IPS-NIHi7 (cell line): ENCODE results near the gene SUGP1.

Source experiments
- DNase-seq: peaks from one replicate; pipeline ENCODE4 v3.0.0; 2012; ENCODE audit warnings: mixed read lengths; ENCODE audit errors: extremely low spot score

Gene SUGP1

DNA sequence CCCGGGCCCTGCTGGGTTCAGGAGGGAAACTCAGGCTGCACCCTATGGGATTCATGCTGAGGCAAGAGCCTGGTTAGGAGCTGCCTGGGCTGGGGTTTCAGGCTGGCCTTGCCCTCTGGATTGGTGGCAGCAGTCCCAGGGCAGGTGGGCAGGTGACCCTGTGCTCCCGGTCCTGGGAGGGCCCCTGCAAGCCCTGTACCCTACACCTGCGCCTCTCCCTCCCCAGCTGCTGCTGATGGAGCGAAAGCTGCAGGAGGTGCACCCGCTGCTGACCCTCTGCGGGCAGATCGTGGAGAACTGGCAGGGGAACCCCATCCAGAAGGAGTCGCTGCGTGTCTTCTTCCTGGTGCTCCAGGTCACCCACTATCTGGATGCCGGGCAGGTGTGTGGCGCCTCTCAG lies 20.7 kb upstream of the SUGP1 start:
- DNase-seq, result no peak

DNA sequence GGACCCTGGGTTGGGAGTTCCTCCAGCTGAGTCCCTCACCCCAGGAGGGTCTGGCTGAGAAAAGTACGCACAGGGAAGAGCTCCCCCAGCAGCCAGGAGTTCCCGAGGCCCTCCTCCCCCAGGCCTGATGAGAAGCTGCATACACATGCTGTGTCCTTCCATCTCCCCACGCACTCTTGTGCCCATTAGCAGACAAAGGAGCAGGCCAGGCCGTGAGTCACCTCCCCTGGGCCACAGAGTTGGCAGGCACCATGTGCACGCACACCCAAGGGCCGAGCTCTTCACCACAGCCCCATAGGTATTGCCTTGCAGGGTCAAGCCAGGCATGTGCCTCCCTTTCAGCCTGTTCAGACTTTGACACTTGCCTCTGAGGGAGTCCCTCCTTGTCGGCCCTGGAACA lies 17.8 kb upstream of the SUGP1 start:
- no peak for DNase-seq

DNA sequence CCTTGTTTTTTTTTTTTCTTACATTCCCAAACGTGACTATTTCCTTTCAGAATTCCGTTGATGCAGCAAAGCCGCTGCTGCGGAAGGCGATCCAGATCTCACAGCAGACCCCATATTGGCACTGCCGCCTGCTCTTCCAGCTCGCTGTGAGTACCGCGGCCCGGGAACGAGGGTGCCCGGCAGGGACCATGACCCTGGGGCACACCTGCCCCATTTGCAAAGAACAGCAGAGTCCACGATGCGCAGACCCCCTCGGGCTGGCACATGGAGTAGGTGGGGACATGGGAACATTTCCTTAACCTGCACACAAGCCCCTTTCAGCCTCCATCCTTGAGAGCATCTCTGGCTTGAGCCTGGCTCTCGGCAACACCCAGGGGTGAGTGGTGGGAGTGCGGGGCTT lies 16.8 kb upstream of the SUGP1 start:
- no peak for DNase-seq

DNA sequence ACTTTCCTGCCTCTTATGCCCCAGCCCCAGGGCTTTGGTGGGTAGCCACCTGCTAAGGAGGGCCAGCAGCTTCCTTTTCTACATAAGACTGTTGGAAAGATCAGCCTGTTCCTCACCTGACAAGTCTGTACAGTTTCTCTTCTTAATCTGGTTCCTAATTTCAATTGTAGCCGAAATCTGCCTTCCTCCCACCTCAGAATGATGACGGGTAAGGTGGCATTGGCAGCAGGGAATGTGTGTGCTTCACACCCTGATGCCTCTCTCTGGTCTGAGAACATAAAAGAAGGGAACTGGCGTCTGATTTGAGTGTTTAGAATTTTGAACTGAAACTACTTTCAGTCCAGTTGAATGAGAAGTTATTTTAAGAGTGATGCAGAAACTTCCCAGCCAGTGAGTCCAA lies 16.3 kb upstream of the SUGP1 start:
- DNase-seq, result no peak

DNA sequence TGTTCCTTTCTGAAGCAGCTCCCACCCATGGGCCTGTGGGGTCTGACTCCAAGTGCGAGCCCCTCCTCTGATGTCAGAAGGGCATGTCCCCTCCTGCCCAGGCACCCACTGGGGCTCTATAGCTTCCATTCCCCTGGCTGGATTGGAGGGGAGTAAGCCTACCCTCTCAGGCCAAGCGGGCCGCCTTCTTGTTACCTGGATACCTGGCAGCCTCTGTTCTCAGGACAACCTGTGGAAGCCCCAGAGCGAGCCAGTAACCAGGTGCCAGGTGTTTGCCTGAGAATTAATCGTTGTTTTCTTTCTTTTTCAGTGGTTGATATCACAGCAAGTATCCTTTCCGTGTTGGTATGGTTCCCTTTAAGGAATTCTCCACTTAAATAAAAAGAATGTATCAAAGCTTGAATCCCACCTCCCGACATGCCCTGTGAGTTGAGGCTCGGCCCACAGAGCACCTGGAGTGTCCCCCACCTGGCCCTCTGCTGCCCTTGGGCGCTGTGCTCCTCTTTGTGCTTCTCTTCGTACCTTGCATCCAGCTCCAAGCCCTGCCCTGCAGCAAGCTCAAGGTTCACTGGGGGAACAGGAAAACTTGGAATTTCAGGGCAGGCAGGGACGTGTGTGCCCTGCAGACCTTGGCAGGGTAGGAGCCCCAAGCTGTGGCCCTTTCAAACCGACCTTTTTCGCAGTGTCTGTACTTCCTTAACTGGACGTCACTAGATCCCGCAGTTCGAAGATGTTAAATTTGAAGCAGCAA lies 15.3 kb upstream of the SUGP1 start:
- no peak for DNase-seq

DNA sequence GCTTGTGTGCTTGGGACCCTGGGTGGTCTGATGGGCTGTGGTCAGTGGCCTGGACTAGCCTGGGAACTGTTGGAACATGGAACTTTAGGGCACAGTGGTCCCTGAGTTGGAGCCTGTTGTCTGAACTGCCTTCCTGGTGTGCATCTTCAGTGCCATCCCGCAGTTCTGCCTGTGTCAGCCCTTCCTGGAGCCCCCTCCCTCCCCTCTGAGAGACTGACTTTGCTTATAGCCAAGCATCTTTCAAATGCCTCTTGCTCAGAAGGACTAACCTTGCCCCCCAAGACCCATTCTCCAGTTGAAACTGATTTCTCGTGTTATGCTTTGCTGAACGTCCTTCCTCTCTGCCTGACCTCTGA lies 14.7 kb upstream of the SUGP1 start:
- no peak for DNase-seq

DNA sequence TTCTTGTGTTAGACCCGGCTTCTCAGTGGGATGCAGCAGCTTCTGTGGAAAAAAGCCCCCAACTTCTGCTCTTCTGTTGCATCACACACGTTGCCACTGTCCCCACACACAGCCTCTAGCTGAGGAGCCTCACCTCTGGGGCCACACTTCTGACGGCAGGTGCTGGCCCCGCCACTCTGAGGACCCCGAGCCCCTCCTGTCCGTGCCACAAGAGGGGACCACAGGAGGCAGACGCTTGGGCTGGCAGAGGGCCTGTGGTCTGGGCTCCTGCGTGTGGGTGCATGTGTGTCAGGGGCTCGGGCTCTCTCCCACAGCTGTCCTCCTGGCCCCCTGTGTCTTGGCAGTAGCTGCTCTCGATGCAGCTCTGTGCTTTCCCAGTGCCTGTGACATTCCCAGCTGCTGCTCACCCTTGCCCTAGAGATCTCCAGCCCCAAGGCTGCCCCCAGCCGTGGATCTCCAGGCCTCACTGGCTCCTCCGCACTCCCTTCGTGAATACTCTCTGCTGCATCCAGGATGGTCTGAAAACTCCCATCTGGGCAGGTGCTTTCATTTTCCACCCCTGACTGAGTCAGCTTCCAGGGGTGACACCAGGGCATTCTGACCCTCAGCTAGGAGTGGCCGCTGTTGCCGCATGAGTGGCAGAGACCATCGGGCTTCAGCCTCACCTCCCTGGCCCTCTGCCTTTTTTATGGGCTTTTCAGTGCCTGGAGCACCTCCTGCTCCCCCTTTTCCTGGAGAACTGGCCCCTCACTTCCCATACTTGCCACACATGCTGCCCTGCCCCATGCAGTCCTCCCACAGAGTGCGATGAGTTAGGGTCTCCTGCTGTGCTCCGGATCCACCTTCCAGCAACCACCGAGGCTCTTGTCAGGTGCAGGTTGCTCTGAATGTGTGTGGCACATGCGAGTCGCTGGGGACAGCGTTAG lies 14.0 kb upstream of the SUGP1 start:
- DNase-seq, result no peak

DNA sequence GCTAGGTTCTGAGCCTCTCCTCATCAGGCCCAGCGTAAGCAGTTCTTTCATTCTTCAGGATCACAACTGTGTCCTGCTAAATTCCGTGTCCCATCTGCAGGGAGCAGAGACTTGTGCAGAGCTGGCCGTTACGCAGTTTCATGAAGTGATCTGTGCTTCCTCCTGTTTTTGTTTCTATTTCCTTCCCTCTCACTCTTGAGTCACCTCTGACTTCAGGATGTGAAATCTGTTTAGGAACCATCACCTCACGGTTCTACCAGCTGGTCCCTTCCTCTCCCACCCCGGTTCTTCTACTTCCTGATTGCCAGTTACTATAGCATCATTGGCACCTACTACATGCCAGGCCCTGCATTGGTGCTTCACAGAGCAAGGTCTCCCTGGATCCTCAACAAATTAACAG lies 8.8 kb upstream of the SUGP1 start:
- no peak for DNase-seq

DNA sequence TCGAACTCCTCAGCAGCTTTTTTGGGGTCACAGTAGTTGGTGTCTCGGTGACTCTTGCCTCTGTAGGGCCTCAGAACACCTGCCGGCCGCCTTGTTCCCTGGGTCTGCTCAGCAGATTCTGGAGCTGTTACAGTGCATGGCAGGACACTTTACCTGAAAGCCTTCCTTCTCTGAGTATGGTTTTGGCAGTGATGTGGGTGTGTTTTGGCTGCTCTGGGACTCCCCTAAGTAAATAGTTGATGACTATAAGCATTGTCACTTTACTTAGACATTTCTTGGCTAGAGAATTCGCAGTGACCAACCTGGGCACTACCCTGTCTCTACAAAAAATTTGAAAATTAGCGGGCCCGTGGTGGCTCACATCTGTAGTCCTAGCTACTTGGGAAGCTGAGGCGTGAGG lies 7.4 kb upstream of the SUGP1 start:
- no peak for DNase-seq

DNA sequence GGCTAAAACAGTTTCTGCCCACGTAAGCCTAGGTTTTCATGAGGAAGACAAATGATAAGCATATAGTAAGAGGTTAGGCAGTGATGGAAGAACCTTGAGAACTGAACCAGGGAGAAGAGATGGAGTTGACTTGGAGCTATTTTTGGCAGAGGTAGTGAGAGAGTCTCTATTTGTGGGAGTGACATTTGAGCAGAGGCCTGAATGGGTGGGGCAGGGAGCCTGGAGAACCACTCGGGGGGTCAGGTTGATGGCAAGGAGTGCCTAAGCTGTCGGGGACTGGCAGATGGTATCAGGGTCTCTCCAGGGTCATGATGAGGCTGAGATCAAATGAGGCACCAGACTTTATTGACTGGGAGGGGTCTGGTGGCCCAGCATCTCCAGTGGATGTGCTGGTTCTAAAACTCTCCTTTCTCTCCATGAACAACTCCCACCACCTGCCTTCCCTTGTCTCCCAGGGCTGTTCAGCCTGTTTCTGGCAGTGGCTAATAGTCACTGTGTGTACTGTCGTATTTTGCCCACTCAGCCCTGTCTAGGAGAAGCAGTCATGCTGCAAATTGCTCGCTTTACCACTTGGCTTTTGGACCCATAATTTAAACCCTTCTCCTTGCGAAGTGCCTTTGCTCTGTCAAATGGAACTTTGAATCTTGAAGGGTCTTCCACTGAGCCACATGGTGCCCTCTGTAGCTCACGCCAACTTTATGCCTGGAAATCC lies 3.9 kb upstream of the SUGP1 start:
- DNase-seq, result no peak

DNA sequence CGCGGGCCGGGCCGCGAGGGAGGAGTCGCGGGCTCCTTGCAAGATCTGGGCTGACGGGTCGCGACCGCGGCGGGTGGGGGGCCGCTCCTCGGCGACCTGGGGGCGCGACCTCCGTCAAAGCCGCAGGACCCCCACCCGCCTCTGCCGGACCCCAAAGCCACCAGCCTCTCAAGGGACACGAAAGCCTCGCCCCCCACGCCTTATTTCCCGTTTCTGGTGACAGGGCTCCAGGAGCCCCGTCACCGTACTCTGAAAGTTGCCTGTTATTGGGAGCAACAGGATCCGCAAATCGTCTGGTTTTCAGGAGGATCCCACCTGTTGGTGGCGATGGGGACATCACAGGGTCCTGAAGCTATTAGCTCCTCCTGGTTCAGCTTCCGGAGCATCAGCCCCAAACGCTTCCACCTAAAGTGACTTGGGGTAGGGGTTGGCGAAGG lies 850 bp upstream of the SUGP1 start:
- DNase-seq, result peak; percentile 72

DNA sequence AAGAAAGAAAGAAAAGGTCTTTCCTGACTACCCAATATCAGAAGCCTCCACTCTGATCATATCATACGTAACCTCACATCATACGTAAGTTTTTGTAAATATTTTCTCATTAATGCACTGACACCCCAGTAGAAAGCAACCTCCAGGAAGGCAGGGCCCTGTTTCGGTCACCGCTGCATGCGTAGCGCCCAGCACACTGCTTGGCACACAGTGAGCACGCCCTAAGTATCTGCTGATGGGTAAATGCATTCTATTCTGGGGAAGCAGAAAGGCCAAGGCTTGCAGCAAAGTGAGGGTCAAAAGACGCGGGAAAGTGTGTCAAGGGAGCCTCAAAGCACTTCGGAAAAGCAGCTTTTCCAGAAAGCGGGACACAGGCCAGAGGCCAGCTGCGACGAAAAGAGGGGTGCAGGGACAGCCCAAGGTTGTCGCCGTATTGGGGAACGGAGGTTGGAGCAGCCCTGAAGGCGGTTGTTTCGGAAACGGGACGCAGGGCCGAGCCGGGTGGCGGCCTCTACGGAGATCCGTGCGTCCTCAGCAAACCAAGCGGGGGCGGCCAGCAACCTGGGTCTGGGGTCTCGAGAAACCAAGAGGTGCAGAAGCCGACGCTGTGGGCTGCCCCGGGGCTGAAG lies 463 bp downstream of the SUGP1 start:
- DNase-seq, result no peak

DNA sequence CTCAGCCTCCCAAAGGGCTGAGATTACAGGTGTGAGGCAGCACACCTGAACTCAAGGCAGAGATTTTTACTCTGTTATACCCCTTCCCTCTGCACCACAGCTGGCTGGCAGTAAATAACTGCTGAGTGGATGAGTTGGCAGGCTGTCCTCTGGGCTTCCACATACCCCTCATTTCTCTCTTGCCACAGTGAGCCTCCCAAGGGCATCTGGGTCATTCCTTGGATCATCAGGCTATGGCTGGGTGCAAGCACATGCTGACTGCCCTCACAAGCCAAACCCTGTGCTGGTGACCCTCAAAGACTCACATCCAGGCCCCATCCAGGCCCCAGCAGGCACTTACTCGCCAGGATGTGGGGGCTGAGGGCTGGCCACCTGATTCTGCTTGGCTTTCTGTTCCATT lies 4.2 kb downstream of the SUGP1 start:
- DNase-seq, result peak; percentile 2

DNA sequence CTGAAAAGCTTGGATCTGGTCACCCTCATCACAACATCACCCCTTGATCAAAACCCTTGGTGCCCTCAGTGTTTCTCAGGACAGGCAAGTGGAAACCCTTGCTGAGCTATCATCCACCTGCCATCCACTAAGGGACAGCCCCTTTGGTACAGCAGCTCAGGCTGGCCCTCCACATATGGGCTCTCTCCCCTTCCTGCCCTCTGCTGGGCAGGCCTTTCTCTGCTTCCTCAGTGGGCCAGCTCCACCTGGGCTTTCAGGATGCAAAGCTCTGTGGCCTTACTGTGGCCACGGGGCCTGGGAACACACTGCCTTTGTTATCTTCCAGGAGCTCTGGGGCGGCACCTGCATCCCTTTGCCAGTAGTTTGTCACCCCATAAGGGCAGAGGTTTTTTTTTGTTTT lies 4.9 kb downstream of the SUGP1 start:
- peak; percentile 22 for DNase-seq

DNA sequence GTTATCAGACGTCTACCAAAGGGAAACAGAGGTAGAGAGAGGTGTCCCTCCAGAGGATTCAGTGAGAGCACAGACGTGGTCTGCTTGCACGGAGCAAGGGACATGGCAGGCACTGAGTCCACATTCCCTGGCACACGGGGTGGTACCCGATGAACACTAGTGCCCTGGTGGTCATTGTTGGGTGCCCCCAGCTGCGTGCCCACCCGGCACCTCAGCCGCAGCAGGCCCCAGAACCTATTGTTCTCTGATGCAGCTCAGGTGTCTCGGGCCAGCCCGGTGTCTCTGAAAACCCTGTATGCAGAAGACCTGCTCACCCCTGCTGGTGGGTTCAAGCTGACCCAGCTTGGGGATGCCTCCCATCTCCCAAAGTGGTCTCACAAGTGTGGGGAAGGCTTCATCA lies 11.9 kb downstream of the SUGP1 start:
- no peak for DNase-seq

DNA sequence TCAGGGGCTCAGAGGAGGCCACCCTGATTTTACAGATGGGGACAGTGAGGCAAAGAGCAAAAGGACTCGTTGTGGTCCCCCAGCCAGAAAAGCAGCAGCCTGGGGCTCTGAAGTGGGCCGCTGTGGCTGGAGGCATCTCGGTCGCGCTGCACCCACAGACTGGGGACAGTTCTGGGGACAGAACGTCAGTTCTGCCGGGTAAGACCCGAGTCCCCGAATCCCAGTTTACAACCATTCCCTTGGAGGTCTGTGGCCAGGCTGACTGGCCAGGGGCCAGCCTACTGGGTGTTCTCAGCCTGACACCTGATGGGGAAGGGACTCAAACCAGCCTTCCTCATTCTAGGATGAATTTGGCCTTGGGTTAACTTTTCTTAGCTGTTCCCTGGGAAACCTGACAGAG lies 14.1 kb downstream of the SUGP1 start:
- no peak for DNase-seq

DNA sequence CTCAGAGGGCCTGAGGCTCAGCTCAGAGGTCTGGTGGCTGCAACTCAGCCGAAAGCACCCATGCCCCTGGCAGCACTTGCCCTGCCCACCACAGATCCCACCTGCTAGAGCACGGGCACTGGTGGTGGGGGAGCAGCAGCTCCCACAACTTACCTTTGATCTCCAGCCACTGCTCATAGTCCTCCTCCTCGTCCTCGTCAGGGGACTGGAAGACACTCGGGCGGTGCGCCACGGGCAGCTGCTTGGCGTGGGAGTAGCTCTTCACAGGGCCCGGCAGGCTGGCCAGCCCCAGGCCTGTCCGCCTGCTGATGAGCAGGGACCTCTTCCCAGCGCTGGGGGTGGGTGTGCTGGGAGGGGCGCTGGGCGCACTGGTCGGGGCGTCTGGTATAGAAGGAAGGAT lies 14.6 kb downstream of the SUGP1 start:
- DNase-seq, result no peak

DNA sequence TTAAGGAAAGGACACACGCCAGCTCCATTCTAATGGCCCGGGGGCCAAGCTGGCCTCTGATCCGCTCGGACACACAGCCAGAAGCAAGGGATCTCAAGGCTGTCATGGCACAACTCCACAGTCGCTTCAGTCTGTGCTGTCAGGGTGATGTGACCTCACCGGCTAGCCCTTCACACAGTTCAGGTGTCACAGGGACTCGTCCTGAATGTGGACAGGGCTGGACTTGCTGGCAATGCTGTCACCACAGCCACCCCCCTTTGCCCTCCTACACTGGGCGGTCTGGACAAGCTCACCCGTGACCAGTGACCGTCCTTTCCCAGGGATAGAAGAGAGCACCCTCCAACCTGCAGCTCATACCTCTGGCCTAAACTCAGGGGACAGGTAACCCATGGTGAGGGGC lies 15.2 kb downstream of the SUGP1 start:
- DNase-seq, result no peak

DNA sequence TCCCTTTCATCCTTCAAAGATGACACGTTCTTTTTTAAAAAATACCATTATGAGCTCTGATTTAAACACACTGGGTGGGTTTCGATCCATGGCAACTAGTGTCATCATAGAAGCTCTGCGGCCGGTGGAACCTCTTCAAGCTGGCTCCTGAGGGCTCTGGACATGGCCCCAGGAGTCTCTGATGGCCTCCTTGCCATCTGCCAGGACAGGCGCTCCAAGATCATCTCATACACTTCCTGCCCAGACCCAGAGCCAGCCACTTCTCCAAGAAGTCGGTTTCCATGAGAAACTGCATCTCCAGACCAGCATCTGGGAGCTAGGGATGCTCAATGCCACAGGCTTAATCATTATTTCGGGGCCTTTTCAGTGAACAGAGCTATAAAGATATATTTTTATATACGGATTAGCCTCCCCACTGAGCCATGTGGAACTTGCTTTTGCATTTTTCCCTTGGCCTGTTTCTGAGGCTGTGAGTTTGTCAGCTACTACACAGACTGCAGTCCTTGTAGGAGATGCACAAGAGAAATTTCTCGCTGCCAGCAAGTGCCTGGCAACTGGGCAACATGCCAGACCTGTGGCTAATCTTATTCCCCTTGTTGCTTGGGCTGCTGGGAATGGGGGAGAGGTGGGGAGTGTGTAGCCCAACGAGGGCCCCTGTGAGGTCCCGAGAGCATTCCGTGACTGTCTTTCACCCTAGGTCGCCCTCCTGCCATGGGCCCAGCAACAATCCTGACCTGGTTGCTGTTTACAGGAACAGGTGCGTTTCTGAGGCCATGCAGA lies 15.9 kb downstream of the SUGP1 start:
- no peak for DNase-seq

DNA sequence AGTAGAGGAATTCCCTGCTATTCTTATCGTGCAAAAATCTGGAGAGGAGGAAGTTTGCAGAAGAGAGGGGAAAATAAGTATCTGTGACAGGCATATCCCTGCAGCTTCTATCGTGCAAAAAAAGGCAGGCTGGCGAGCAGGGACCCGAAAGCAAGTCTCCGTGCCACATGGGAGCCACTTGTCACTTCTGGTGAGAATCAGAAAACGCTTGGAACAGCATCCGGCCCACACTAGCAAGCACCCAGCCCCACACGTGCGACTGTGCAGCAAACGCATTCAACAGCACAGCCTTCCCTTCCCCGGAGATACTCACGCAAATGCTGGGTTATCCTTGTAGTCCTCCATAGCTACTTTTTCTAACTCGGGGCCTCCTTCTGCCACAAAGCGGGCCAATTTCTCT lies 16.9 kb downstream of the SUGP1 start:
- no peak for DNase-seq

DNA sequence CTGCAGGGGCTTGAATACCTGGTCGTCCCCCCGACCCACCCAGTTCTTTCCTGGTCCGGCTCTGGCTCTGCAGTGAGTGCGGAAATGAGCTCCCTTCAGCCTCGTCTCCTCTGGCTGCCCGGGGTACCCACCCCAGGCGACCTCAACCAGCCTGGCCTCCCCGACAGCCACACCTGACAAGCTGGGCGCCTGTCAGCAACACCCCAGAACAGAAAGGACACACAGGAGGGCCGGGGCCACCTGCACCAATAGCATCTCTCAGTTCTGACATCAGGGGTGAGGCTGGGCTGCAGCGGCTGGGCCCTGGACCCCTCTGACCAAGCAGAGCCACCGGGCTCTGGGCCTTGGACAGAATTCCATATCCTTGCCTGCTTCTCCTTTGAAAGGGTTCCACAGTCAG lies 19.7 kb downstream of the SUGP1 start:
- peak; percentile 8 for DNase-seq
